GM13977 (cell line): Measurements from ENCODE around the gene KRTAP5-3.

ENCODE experiments used
- DNase-seq: peaks from one replicate; pipeline ENCODE4 v3.0.0; 2012; ENCODE audit warnings: low spot score
- CTCF ChIP-seq: IDR thresholded peaks from 2 replicates; pipeline ENCODE4 v1.5.1; 2012; ENCODE audit warnings: mild to moderate bottlenecking, control low read depth; ENCODE audit not compliant: insufficient read depth; ENCODE audit errors: extremely low read depth, missing control alignments
- in situ Hi-C: fragments of 300-500 bp; cut with MboI; formaldehyde crosslinking; loops from one replicate; pipeline ENCODE4 v1.12.0; 2022; ENCODE audit warnings: low sequenced_read_pairs, low pct_unique_long_range_greater_than_20kb, mixed read lengths, inconsistent platforms; ENCODE audit not compliant: unreplicated experiment

KRTAP5-3 gene

GRCh38 chr11:1570531-1570895 is 37.8 kb downstream of the KRTAP5-3 start:
- no peak for DNase-seq
- in situ Hi-C loops = no loop called here
- no peak for TF ChIP-seq CTCF

- TF ChIP-seq CTCF = no peak
- in situ Hi-C loops = no loop called here
- DNase-seq = no peak
These were observed 38.2 kb downstream of the KRTAP5-3 start for GRCh38 chr11:1570001-1570453.

GRCh38 chr11:1569251-1569780 is 38.9 kb downstream of the KRTAP5-3 start:
- in situ Hi-C loops = no loop called here
- TF ChIP-seq CTCF = no peak
- DNase-seq = no peak

GRCh38 chr11:1568441-1568911 is 39.8 kb downstream of the KRTAP5-3 start:
- in situ Hi-C loops = no loop called here
- no peak for DNase-seq
- TF ChIP-seq CTCF = no peak

GRCh38 chr11:1567721-1568100 is 40.6 kb downstream of the KRTAP5-3 start:
- TF ChIP-seq CTCF = no peak
- in situ Hi-C loops = no loop called here
- no peak for DNase-seq

- in situ Hi-C loops = no loop called here
- no peak for TF ChIP-seq CTCF
- no peak for DNase-seq
These were observed 41.1 kb downstream of the KRTAP5-3 start for GRCh38 chr11:1567052-1567720.
